HepG2 (cell line): Measurements from ENCODE around the gene GNG12. TPM values are rescaled to one million over a fixed set of nuclear protein-coding genes. Genes with fewer than 3 reads are reported as not detected.

Experiments used
- FOSL2 ChIP-seq: sonication (generic); formaldehyde crosslinking; IDR thresholded peaks from 2 replicates; pipeline ENCODE4 v1.4.0; 2020; ENCODE audit warnings: missing genetic modification reagents
- GABPA ChIP-seq, 2 experiments: IDR thresholded peaks; 2 replicates each; pipeline ENCODE4 v1.6.1; 2011 to 2016; ENCODE audit warnings: low read depth in 2 of 2, low read length in 1 of 2, missing biosample characterization in 1 of 2, missing genetic modification characterization in 1 of 2
- MAX ChIP-seq: IDR thresholded peaks from 2 replicates; pipeline ENCODE4 v1.6.1; 2012; ENCODE audit warnings: inconsistent platforms
- NFE2L1 ChIP-seq: sonication (generic); formaldehyde crosslinking; IDR thresholded peaks from 2 replicates; pipeline ENCODE4 v1.4.0; 2020; ENCODE audit warnings: missing genetic modification reagents, mild to moderate bottlenecking, borderline replicate concordance
- NFE2L2 ChIP-seq: fragments of 150-350 bp; IDR thresholded peaks from 2 replicates; pipeline ENCODE4 v1.6.1; 2014; ENCODE audit warnings: low read length
- NFIC ChIP-seq: IDR thresholded peaks from 2 replicates; pipeline ENCODE4 v1.6.1; 2012; ENCODE audit warnings: mild to moderate bottlenecking, low read length, inconsistent platforms
- SALL2 ChIP-seq: sonication (generic); formaldehyde crosslinking; IDR thresholded peaks from 2 replicates; pipeline ENCODE4 v1.8.1; 2023; ENCODE audit warnings: mild to moderate bottlenecking, missing genetic modification reagents, inconsistent platforms
- SAP130 ChIP-seq: IDR thresholded peaks from 2 replicates; pipeline ENCODE4 v1.6.1; 2016; ENCODE audit warnings: low read depth
- SRF ChIP-seq: IDR thresholded peaks from 2 replicates; pipeline ENCODE4 v1.6.1; 2011; ENCODE audit warnings: mild to moderate bottlenecking, low read depth, low read length, moderate library complexity
- THAP8 ChIP-seq: sonication (generic); formaldehyde crosslinking; IDR thresholded peaks from 2 replicates; pipeline ENCODE4 v1.5.1; 2020; ENCODE audit warnings: missing genetic modification reagents, mild to moderate bottlenecking, borderline replicate concordance
- THAP9 ChIP-seq: sonication (generic); formaldehyde crosslinking; IDR thresholded peaks from 2 replicates; pipeline ENCODE4; 2020; ENCODE audit warnings: missing genetic modification reagents, mild to moderate bottlenecking, borderline replicate concordance
- THRA ChIP-seq: sonication (generic); formaldehyde crosslinking; IDR thresholded peaks from 2 replicates; pipeline ENCODE4 v1.4.0; 2020; ENCODE audit warnings: missing genetic modification reagents, borderline replicate concordance
- ZBTB37 ChIP-seq: sonication (generic); formaldehyde crosslinking; IDR thresholded peaks from 2 replicates; pipeline ENCODE4 v1.4.0; 2020; ENCODE audit warnings: mild to moderate bottlenecking, missing genetic modification reagents
- ZFP36L2 ChIP-seq: sonication (generic); formaldehyde crosslinking; IDR thresholded peaks from 2 replicates; pipeline ENCODE4 v1.4.0; 2020; ENCODE audit warnings: missing genetic modification reagents
- ZNF281 ChIP-seq: sonication (generic); formaldehyde crosslinking; IDR thresholded peaks from 2 replicates; pipeline ENCODE4 v1.4.0; 2020; ENCODE audit warnings: missing genetic modification reagents, borderline replicate concordance
- ZNF558 ChIP-seq: sonication (generic); formaldehyde crosslinking; IDR thresholded peaks from 2 replicates; pipeline ENCODE4 v1.9.0; 2022; ENCODE audit warnings: mild to moderate bottlenecking, missing genetic modification reagents, borderline replicate concordance
- polyA plus RNA-seq, 8 experiments: library from polyadenylated mRNA; depleted of rRNA in 3 of 8; stranded (reverse) in 7 of 8; unstranded in 1 of 8; fragments of >200 nt; fragmentation: Illumina TruSeq in 4 of 8; extraction: Trizol in 4 of 8; gene quantifications; 2 replicates each; pipeline versions ENCODE4 v1.2.1 to v1.2.3, GENCODE V29; 2011 to 2016; ENCODE audit warnings: low read depth in 4 of 8, missing spikeins in 1 of 8, mixed read lengths in 1 of 8; ENCODE audit not compliant: insufficient read depth in 1 of 8
- total RNA-seq, 5 experiments: library from RNA; depleted of rRNA; stranded (reverse); fragments of >200 nt; fragmentation: Illumina TruSeq; extraction: Trizol; gene quantifications; 2 replicates each; pipeline ENCODE4 v1.2.3, GENCODE V29; 2016; ENCODE audit warnings: low read depth in 1 of 5

GNG12 gene
- total and polyA plus RNA-seq, 2 of the 13 experiments (the other 11 are each of a cell fraction or from before 2014, with no cell fraction given) = 0.11 TPM

GRCh38 chr1:67749844-67750690 lies 83.2 kb downstream of the GNG12 start (continued):
- TF ChIP-seq THAP9 (CRISPR knock-in tag) (no peak), NFE2L1 (CRISPR knock-in tag) (no peak), ZNF558 (CRISPR knock-in tag) (no peak), MAX (peak; percentile 32; the same call in 1 of the 2 replicates), SALL2 (CRISPR knock-in tag) (no peak), SRF (peak; percentile 70; the same call in 1 of the 2 replicates), SAP130 (CRISPR knock-in tag) (peak; percentile 21; the same call in 1 of the 2 replicates), THRA (CRISPR knock-in tag) (no peak), ZBTB37 (CRISPR knock-in tag) (no peak), GABPA (IDR thresholded peaks at IDR 0.05; ENCODE audit: low read depth, low read length) (no peak), GABPA (CRISPR knock-in tag; IDR thresholded peaks at IDR 0.05; ENCODE audit: low read depth) (no peak), NFIC (no peak), NFE2L2 (peak; percentile 66; the same call in 1 of the 2 replicates), THAP8 (CRISPR knock-in tag) (no peak), FOSL2 (CRISPR knock-in tag) (peak; percentile 39; the same call in 1 of the 2 replicates), ZFP36L2 (CRISPR knock-in tag) (no peak), ZNF281 (no peak)
